Renal pelvis (tissue), 4 donors: ENCODE measurements around the gene CREB5. TPM values are rescaled to one million over a fixed set of nuclear protein-coding genes. Genes with fewer than 3 reads are reported as not detected.
"Not testable (repeated sequence)": the region's sequence is repeated elsewhere in the genome, so short reads cannot be mapped to it uniquely, and the experiment has no call there.

Experiments used
- DNase-seq: peaks from one replicate; pipeline ENCODE4 v3.0.0-alpha.2; 2013
- polyA plus RNA-seq, 3 donors: library from polyadenylated mRNA; unstranded; fragments of 120-200 nt; gene quantifications; one replicate each; pipeline ENCODE4 v1.2.1, GENCODE V29; 2013; ENCODE audit not compliant: insufficient read length in 3 of 3

CREB5 gene
- polyA plus RNA-seq, 3 donors: 11.0 to 11.9 (median 11.6) TPM

GRCh38 chr7:28807396-28807994 is 395.2 kb downstream of the CREB5 start:
- no peak for DNase-seq

- DNase-seq: no peak
Measured at GRCh38 chr7:28808796-28809533, 396.6 kb downstream of the CREB5 start.

- no peak for DNase-seq
Measured at GRCh38 chr7:28811008-28811407, 398.7 kb downstream of the CREB5 start.

- no peak for DNase-seq
Measured at GRCh38 chr7:28811701-28812430, 399.5 kb downstream of the CREB5 start.

GRCh38 chr7:28812616-28813015 is 400.3 kb downstream of the CREB5 start:
- no peak for DNase-seq

GRCh38 chr7:28813243-28813962 is 401.1 kb downstream of the CREB5 start:
- no peak for DNase-seq

- no peak for DNase-seq
Measured at GRCh38 chr7:28815369-28815927, 403.1 kb downstream of the CREB5 start.

- DNase-seq: no peak
Measured at GRCh38 chr7:28815928-28816373, 403.6 kb downstream of the CREB5 start.

GRCh38 chr7:28818996-28819395 is 406.7 kb downstream of the CREB5 start:
- DNase-seq: no peak

GRCh38 chr7:28823582-28823981 is 411.3 kb downstream of the CREB5 start:
- DNase-seq: no peak

- not testable (repeated sequence) for DNase-seq
Measured at GRCh38 chr7:28825817-28826448, 413.6 kb downstream of the CREB5 start.

GRCh38 chr7:28830846-28831245 is 418.5 kb downstream of the CREB5 start:
- DNase-seq: no peak

GRCh38 chr7:28832669-28833068 is 420.4 kb downstream of the CREB5 start:
- DNase-seq: no peak

GRCh38 chr7:28835800-28836199 is 423.5 kb downstream of the CREB5 start:
- DNase-seq: no peak

- DNase-seq: no peak
Measured at GRCh38 chr7:28836716-28837115, 424.4 kb downstream of the CREB5 start.

- no peak for DNase-seq
Measured at GRCh38 chr7:28837216-28837615, 424.9 kb downstream of the CREB5 start.

GRCh38 chr7:28840592-28840995 is 428.3 kb downstream of the CREB5 start:
- no peak for DNase-seq

GRCh38 chr7:28841766-28842165 is 429.4 kb downstream of the CREB5 start:
- no peak for DNase-seq

GRCh38 chr7:28842769-28843295 is 430.5 kb downstream of the CREB5 start:
- no peak for DNase-seq

GRCh38 chr7:28845106-28845505 is 432.8 kb downstream of the CREB5 start:
- DNase-seq: no peak

- DNase-seq: no peak
Measured at GRCh38 chr7:28847176-28847575, 434.9 kb downstream of the CREB5 start.
